Epidermal melanocyte (primary cell): ENCODE data around the gene RYK.
A peak's percentile ranks its signal among the peaks of the same experiment; 100 is the strongest.
"Not testable (repeated sequence)": the region's sequence is repeated elsewhere in the genome, so short reads cannot be mapped to it uniquely, and the experiment has no call there.

Experiments used
- DNase-seq: peaks from one replicate; pipeline ENCODE4 v3.0.0; 2011; ENCODE audit warnings: low spot score; ENCODE audit not compliant: insufficient read length

The RYK gene

DNA sequence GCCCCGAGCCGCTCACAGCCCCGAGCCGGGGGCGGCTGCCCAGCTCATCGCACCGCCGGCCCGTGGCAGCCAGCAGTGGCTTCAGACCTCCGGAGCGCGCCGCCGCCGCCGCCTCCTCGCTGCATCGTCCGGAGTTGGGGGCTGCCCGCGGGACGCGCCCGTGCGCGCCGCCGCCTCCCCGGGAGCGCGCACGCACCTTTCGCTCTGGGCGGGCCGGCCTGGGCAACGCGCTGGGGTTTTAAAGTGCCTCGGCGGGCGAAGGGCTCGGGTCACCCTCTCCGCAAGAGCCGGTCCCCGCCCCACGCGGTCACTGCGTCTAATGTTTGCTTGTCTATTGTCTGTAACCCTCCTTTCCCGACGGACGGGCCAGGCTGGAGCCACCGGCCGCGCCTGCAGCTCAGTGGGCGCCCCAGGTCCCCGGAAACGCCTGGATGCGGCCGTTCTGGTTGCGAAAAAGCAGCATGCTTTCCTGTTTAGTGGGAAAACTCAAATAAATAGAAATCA is at the start of gene RYK:
Gene RYK, minus strand, starts transcription at position 143 of the 504 bp plus-strand sequence. CDS start 205 bp downstream, outside the sequence.
- peak; percentile 63 for DNase-seq

- no peak for DNase-seq
These were observed 49.2 kb upstream of the RYK start for GRCh38 chr3:134299888-134300206.

DNA sequence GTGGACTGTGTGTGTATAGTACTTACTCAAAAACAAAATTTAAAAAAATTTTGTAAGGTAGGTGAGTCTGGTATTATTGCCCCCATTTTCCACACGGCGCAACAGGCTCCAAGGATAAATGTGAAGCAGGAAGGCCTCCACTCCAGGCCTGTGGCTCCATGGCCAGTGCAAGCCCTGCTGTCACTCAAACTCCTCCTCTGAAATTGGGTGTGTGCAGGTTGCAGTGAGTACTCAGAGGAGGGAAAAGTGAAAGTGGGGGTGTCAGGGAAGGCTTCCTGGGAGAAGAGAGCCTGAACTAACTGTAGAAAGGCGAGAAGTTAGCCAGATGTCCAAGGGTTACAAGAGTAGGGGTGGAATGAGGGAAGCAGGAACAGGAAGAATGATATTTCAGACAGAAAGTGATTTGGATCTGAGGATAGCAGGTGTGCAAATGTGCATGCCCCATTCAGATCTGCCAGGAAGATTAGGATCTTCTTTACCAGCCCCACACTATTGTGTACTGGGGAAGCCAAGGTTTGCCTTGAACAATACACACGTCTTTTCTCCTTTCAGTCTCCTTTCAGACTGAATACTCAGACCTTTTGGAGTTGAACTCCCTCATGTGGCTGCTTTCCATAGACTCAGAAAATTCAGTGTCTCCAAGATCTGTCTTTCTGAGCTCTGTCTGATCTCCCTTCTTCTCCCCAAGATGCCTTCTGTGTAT is 48.7 kb upstream of the RYK start:
- DNase-seq: no peak

DNA sequence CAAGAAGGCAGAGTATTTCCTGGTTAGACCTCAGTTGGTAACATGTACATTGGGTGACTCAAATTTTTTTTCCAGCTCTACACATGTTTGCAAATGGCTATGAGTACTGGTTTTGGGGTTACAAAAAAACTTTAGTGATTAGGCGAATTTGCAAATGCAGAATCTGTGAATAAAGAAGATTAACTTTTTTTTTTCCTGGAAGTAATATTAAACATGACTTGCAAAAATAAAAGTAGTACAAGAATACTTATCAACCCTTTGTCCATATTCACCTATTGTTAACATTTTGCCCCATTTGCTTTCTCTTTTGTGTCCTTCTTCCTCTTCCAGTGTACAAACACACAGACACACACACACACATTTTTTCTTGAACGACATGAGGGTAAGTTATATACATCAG is 47.6 kb upstream of the RYK start:
- DNase-seq: no peak

DNA sequence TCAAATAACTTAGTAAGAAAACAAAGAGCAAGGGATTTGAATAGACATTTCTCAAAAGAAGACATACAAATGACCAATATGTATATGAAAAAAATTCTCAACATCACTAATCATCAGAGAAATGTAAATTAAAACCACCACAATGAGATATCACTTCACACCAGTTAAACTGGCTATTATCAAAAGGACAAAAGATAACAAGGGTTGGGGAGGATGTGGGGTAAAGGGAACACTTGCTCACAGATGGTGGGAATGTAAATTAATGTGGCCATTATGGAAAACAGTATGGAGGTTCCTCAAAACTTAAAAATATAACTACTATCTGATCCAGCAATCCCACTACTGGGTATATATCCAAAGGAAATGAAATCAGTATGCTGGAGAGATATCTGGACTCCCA is 46.0 kb upstream of the RYK start:
- DNase-seq: no peak

DNA sequence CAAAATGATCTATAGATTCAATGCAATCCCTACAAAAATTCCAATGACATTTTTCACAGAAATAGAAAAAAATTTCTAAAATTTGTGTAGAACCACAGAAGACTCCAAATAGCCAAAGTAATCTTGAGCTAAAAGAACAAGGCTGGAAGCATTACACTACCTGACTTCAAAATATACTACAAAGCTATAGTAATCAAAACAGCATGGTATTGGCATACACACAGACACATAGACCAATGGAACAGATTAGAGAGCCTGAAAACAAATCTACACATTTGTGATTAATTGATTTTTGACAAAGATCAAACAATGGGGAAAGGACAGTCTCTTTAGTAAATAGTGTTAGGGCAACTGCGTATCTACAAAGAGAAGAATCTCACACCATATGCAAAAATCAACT is 45.3 kb upstream of the RYK start:
- DNase-seq: no peak

GRCh38 chr3:134294302-134295280 is 43.9 kb upstream of the RYK start:
- no peak for DNase-seq

DNA sequence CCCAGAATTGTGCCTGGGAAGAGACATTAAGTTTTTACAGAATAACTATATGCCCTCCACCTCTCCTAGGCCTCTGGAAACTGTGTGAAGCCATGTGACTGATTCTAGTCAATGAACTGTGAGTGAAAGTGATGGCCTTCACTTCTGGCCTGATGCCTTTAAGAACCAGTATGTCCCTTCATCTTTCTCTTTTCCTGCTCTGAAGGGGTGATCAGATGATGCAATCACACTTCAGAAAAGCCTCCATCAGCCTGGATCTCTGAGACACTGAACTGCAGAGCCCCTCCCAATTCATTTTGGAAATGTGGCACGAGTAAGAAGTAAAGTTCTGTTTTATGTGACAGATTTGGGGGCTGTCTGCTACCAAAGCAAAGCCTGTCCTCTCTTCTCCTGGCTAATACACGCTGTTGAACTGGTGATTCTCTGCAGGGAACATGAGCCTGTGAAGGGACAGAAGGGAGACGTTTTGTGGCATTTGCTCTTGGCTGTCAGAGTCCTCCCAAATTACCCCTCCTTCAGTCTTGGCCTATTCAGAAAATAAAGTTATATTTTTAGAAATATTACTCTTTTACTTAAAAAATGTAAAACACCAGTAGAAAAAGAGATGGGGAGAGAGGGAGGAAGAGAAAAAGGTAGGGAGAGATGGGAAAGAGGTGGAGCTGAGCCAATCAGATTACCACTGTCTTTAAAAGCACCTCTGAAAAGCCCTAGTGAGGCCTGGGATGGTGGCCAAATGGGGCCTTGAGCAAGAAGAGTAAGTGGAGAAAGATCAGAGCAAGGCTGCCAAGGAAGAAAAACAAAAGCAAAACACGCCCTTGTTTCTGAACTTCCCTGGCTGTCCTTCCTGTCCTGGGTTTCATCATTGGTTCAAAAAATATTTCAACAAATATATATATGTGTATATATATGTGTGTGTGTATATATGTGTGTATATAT is 40.9 kb upstream of the RYK start:
- DNase-seq: no peak

- DNase-seq: no peak
These were observed 36.9 kb upstream of the RYK start for GRCh38 chr3:134287512-134287911.

DNA sequence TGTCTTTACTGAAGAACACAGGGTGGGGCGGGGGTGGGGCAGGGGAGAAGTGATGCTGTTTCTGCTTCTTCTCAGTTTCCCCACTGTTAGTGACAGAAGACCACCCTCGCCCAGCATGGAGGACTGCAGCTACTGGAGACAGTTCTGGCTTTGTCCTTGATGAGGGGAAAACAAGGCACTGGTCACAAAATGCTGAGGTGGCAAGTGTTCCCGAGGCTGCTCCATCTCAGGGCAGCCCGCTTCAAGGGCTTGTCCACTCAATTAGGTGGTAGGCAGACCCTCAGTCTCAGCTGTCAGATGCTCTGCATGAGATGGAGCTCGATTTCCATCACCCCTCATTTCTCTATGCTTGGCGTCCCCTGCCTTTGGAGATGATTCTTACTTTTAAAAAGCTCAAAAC is 33.8 kb upstream of the RYK start:
- no peak for DNase-seq

DNA sequence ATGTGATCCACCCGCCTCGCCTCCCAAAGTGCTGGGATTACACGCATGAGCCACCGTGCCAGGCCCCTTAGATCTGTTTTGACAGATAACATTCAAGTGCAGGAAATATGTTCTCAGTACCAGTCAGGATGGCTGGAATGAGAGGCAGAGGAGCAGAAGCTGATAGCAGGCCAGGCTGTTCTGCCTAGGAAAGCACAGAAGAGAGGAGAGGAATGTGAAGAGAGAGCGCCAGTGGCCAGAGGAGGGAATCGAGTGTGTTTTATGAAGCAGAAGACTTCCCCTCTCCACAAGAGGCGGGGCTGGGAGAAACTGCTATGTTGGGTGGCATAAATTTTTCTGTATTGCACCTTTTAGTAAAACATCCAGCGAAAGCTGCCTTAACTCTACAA is 32.0 kb upstream of the RYK start:
- DNase-seq: no peak

DNA sequence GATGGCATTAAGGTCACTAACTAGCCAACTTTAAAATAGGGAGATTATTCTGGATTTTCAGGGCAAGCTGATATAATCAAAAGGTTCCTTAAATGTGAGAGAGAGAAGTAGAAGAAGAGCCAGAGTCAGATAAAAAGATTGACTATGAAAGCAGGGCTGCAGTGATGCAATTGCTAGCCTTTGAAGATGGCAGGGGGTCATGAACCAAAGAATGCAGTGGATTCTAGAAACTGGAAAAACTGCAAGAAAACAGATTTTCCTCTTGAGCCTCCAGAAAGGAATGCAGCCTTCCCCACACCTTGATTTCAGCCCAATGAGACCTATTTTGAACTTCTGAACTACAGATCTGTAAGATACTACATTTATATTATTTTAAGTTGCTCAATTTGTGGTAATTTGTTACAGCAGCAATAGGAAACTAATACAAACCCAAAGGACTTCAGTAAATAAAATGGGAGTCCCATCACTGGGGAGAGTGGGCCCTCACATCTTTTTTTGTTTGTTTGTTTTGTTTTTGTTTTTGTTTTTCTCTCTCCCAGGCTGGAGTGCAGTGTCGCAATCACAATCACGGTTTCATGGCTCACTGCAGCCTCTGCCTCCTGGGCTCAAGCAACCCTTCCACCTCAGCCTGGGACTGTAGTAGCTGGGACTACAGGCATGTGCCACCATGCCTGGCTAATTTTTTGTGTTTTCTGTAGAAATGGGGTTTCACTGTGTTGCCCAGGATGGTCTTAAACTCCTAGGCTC is 31.4 kb upstream of the RYK start:
- DNase-seq: no peak

- no peak for DNase-seq
These were observed 28.8 kb upstream of the RYK start for GRCh38 chr3:134279466-134279865.

- no peak for DNase-seq
These were observed 26.5 kb upstream of the RYK start for GRCh38 chr3:134277066-134277660.

DNA sequence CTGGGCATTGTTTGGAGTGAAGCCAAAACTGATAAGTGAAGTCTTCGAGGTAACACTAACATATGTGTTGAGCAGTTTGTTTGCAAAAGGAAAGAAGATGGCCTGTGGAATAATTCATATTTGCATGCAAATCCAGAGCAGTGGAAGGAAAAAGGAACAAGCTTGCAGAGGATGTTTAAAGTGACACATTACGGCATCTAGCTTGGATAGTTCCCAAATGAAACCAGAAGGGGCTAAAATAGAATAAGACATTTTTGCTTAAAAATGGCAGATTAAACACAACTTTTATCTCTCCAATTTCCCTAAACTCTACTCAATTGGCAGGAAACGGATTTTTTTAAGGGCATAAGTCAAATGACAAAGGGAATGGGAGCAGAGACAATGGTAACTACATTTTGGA is 25.4 kb upstream of the RYK start:
- DNase-seq: no peak

DNA sequence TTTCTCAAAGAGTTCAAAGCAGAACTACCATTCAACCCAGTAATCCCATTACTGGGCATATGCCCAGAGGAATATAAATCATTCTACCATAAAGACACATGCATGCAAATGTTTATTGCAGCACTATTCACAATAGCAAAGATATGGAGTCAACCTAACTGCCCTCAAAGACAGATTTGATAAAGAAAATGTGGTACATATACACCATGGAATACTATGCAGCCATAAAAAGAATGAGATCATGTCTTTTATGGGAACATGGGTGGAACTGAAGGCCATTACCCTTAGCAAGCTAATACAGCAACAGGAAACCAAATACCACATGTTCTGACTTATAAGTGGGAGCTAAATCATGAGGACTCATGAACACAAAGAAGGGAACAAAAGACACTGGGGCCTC is 24.5 kb upstream of the RYK start:
- DNase-seq: not testable (repeated sequence)

- DNase-seq: no peak
These were observed 23.9 kb upstream of the RYK start for GRCh38 chr3:134274571-134274970.

DNA sequence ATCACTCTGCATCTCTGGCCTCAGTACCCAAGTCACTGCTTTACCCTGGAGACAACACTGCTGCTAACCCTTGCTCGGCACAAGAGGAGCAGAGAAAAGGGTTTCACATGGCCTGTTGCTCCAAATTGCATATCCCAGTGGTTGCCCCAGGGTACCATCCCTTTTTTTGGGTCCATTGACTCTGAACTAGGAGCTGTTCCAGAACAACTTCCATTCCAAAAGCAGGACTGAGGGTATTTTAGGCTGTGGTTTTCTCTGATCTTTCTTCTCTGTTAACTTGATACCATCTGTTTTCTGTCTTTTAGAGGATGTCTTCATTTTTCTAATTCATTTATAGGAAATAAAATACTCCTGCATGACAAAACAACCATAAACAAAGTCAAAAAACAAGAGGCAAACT is 17.3 kb upstream of the RYK start:
- DNase-seq: no peak

- DNase-seq: no peak
These were observed 10.3 kb upstream of the RYK start for GRCh38 chr3:134260987-134261386.

GRCh38 chr3:134258761-134259347 is 8.2 kb upstream of the RYK start:
- no peak for DNase-seq
